Measurements from ENCODE around the gene HOXB5.

The HOXB5 gene

DNA sequence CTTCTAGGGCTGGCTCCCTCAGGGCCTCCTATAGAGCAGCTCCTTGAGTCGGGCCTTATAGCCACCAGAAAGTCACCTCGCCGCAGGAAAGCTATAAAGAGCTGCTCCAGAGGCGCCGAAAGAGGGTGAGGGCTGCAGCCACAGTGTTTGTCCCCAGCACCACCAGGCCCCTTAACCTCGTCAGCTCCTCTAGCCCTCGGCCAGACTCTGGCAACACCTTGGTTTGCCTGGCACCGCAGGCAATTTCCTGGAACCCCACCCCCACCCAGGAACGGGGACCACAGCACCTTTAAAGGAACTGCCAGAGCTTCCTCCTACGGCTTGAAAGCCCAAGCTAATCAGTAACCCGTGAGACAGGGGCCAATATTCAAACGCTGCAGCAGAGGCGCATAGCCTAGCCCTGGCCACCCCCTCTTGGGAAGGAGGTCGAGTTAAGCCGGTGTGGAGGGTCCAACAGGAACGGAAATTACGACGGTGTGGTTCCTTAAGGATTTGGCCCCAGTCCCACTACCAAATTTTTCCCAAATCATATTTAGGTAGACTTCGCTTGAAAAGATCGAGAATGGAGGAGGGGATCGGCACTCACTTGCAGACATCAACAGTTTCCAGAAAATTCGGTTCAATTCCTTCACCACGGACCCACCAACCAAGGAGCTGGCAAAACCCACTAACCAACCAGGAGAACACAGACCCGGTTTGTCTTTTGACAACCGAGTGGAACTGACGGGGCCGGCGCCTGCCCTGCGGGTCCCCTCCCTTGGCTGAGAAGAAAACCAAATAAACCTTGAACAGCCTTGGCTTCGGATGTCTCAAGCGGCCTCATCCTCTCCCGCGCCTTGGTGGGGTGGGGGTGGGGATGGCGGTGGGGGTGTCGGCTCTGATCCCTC, 8.2 kb upstream of the HOXB5 start:
- DNase-seq = no peak

DNA sequence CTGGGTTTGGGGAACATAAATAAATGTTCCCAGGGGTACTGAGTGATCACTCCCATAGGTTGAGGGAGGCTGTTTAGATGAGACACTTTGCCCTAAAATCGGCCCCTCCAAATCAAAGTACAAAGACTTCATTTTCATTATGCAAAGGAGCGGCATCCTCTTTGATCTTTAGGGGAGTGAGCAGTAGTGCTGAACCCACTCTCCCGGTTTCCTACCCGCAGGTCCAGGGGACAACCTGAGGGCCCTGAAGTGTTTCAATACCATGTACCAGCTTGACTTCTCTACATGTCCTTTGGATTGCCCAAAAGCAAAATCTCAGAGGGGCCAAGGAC, 7.6 kb upstream of the HOXB5 start:
- DNase-seq = no peak

DNA sequence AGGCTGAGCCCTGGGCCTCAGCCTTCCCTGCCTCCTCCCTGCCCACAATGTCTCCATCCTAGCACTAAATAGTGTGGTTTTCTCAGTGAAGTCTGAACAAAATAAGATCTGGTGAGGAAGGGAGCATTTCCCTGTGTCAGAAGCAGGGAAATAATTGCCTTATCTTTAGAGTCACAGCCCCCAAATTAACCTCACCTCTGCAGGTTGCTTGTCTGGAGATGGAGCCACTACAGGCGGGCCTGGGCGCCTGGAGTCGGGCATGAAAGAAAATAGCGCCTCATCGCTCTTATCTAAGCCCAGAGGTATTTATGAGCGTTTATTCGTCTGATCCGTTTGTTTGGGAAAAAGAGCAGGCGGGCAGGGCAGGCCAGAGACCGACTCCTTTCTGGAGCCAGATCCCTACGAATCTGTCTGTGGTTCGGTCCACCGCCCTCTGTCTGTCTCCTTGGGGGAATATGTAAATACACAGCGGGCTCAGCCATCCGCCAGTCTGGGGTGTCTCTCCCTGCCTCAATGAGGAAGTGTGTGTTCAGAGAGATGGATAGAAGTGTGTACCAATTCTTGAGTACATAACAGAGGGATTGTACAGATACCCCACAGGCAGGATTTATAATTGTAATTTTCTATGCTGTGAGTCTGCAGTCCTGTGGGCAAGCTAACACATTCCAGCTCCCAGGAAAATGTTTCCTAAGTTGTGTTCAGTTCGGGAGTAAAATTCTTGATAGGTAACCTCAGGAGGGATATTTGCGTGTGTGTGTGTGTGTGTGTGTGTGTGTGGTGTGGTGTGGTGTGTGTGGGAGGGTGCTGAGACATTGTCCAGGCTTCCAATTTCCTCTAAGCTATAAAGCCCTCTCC, 6.9 kb upstream of the HOXB5 start:
- DNase-seq = no peak

DNA sequence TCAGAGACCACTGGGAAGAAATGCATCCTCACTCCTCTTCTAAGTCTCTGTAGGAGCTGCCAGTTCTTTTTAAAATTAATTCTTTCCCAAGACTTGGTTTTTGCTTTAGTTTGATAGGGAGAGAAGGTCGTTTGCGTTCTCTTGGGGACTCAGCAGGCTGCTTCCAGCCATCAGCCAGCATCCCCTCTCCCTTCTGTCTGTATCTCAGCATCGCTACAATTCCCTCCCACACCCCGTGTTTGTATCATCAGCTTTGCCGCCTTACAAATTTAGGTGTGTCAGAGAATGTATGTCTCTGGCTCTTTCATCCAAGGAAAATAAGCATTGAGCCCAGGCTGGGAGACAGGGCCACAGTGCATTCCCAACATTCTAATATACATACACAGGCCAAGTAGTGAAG, 5.8 kb upstream of the HOXB5 start:
- no peak for DNase-seq

DNA sequence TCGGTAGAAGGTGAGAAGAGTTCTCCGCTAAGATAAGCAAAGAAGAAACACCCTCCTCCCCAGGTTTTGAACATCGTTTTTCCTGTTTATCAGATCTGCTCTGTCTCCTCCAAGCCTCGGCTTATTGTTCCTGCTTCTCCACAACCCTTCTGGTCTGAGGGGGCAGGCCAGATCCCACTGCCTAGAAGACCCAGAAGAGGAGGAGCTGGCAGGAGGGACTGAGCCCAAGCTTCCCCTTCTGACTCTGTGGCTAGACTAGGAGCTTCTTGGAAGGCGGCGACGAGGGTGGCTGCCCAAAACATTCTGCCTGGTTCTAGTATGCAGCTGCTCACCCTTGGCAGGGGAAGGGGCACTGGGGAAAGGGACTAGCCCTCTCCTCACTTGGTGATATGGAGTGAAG, 5.2 kb upstream of the HOXB5 start:
- DNase-seq = no peak

DNA sequence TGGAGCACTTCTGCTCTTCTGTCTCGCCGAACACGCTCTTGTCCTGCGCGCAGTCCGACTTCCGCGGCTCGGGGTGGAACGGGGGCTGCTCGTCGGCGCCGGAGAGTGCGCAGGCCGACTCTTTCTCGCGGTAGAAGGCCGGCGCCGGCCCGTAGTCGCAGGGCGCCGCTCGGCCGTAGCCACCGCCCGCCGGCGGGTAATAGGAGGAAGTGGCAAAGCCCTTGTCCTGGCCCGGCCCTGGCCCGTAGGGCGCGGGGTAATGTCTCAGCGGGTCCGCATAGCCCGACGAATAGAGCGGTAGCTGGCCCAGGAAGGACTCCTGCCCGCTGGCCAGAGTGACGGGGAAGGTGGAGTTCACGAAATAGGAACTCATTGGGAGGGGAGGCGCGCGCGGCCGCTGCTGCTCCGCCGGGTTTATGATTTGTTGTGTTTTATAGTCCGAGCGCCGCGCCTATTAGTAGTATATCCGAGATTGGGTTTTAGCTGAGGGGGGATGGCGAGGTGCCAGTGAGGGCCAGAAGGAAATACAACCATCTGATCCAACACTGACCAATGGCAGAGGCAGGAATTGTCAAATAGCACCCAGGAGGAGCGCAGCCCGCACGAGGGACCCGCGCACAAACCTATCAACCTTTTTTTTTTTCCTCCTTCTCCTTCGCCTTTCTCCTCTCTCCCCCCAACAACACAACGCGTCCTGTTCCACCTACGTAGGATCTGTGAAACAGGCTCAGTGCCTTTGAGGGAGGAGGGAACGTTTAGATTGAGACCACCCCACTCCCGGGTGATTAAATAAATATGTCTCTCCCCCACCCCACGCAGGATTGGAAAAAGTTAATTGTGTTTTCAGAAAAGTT, 4.4 kb upstream of the HOXB5 start:
- DNase-seq = peak; percentile 35 to 48

DNA sequence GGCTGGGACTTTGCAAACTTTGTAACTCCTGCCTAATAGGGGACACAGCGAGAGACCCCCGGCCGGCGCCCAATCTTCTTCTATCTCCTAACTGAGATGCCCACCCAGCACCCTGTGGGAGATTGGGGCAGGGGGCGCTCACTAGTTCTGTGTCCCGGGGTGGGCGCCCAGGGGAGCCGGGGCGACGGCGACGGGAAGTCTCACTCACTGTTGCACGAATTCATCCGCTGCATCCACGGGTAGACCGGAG, 3.9 kb upstream of the HOXB5 start:
- DNase-seq = no peak

DNA sequence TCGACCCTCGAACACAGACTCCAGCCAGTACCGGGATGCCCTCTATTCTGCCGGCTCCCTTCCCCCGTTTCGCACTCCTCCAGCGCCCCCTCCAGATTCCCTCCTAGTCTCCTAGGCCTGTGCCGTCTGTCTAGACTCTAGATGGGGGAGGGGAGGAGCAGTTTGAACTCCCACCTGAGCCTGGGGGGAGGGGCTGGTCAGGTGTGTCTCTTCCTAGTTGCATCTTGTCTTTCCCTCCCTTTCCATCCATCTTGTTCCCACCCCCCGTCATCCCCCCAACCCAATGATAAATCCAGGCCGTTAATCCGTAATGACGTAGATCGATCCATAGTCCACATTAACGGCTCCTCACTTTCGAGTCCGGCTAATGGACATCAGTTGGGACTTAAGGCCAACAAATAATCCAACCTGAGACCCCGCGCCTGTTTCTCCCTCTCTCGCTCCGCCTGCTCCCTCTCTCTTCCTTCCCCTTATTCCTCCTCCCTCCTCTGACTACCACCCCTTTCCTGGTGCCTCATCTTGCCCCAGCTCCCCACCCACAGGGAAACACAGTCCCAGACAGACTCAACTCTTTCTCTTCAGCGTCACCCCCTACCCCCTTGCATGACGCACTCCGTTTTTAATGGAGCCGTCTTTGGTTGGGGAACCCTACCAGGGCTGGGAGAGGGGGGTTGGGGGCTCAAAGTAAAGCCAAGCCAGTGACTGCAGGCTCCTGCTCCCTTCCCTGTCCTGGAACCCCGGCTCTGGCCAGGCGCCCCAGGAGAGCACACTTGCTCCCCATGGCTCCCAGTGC, 3.4 kb upstream of the HOXB5 start:
- no peak for DNase-seq

DNA sequence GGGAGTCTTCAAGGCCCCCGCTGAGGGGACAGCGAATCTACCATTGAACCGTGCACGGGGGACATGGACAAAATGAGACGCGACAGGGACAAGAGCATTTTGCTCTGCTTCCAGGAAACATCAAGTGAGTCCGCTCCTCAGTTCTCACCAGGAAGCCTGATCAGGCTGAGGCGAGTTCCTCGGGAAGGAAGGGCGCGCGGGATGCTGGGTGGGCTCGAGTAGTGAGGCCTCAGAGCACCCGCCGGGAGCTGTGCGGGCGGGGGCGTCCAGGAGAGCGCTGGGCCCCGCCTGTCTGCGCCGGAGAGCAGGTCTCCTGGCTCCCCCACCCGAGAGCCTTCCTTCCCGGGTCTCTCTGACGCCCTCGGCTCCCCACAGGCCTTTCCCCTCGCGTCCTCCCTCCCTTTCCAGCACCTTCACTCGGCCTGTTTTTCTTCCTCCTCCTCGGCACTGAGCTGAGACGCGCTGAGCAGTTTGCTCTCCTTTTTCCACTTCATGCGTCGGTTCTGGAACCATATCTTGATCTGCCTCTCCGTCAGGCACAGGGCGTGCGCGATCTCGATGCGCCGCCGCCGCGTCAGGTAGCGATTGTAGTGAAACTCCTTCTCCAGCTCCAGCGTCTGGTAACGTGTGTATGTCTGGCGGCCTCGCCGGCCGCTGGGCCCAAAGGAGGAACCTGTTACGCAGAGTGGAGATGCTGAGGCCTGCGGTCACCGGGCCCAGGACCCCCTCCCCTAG, 2.6 kb upstream of the HOXB5 start:
- DNase-seq = no peak

DNA sequence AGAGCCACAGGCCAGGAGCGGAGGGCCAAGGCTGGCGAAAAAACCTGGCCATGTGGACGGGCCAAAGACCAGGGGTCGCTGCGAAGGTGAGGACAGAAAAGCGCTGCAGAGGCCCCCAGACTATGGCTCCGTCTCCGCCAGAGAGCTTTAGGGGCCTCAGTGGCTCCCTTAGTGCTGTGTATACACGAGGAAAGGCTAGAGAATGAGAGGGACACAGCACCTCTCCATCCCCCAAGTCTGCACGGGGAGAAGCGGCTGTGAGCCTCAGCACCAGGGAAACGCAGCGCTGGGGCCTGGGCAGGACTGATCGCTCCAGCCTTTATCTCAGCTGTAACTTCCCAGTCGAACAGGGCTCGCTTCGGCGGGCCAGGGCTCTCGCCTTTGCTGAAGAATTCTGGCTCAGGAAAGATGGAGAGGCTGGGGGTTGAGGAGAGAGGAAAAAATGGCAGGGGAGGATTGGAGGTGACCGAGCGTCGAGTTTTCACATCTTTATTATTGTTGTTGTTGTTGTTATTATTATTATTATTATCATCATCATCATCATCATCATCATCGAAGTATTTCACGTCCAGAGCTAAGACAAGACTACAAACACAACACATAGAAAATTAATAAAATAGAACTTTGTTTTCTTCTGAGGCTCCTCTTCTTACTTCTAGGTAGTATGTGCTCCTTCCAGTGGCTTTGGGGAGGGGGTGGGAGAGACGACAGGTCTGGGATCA, 1.9 kb upstream of the HOXB5 start:
- DNase-seq = no peak

DNA sequence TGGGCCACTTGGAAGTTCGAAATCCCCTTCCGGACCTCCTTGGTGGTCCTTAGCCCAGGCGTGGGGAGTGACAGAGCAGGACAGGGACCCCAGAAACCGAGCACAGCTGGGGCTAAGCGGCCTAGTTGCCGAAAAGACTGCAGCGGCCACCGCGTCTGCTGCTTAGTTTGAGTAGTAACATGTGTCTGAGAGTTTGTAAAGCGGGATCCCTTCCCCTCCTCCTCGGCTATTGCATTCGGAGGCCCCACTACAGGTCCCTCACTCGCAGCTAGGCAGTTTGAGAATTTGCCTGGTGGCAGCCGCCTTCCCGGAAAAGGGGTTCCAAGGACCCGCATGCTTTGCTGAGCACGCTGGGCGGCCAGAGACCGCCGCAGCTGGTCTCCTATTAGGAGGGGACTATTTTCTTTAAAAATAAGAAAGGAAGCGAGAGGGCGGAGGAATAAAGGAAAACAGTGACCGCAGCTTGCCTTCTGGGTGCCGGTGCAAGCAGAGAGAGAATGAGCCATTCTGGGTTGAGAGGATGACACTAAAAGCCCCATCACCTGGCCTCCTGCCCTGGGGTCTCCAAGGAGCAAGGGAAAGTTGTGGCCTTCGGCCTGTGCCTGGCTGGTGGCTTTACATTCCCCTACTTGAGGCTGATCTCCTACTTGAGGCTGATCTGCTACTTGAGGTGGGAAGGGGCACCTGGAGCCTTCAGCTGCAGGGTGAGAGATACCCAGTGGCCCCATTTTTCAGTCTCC, 1.1 kb upstream of the HOXB5 start:
- no peak for DNase-seq

DNA sequence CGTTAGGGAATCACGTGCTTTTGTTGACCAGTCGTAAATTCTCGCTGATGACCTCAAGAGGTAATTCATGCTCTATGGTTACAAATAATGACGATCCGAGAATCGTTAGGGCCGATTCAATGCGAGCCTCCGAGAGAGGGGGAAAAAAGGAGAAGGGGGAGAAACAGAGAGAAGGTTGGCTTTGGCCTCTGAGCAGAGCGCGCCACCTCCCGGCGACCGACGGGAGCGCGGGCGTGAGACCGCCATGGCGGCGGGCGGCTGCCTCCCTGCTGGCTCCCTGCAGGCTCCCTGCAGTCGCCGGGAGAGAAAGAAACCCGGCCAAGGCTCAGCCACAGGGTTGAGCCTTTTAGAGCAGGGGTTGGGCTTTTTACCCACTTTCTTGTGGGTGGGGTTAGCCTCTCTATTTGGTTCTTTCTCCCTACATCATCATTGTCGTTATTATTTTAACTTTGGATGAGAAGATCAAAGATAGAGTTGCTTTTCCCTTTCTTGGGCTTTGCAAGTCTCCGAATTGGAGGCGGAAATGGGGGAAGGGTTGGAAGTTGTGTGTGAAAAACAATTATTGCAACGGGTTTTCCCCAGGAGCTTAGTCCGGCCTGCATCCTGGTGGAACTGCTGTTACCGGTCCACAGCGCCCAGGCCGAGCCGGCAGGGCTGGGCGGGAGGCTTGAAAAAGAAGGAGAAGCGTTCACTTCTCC, 410 bp upstream of the HOXB5 start:
- DNase-seq = peak; percentile 76 to 84

DNA sequence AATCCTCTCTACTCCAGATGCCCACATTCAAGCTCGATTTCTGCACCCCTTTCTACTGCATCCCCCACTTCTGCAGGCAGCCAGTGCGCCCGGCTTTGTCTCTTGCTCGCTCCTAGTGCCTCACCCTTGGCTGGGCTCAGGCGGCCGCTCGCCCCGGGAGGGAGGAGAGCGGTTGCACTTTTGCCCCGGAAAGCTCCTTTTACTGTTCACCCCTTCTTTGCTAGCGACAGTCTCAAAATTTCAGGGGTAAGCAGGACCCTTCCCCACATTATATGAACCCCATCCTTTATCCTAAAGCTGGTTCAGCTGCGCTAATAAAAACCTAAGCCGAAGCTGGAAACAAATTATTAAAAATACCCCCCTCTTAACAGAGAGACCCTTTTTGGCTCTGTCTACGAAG, 1.0 kb downstream of the HOXB5 start:
- no peak for DNase-seq

DNA sequence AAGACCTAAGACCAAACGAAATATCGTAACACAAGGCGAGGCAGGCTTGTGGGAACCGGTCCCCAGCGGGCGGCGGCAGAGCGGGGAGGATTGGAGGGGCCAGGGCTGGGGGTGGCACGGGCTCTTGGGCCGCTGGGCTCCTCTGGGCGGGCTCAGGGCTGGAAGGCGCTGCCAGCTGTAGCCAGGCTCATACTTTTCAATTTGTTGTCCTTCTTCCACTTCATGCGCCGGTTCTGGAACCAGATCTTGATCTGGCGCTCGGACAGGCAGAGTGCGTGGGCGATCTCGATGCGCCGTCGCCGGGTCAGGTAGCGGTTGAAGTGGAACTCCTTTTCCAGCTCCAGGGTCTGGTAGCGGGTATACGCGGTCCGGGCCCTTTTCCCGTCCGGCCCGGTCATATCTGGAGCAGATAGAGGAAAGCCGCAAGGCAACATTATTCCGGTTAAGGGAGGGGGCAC, 1.5 kb downstream of the HOXB5 start:
- DNase-seq = no peak

DNA sequence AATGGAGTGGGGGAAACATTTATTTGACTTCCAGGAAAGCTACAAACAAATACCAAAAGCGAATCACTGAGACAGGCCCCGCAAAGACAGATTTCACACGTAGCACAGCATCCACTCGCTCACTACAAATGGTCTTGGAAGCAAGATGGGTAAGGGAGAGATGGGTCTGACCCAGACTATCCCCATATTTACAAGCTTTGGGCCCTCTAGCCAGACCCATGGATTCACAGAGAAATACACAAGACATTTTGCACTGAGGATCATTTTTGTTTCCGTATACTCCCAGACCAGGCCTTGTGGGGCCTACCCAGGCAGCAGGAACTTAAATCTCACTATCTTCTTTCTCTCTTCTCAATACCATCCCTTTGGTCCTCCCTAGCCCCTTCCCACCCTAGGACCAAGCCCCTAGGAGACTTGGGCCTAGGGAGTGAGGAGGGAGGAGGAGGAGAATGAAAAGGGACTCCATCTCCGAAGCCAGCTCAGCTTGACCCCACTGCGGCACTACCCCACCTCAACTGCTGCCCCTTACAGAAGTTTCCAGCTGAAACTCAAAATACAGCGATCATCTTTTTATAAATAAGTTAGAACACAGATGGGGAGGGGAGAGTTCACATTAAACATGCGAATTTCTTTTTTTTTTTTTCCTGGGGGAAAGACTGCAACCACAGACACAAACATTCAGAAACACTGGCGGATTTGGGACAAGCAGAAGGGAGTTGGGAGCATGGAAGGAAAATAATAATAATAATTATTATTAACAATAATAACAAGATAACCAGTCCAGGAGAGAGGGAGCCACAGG, 2.1 kb downstream of the HOXB5 start:
- no peak for DNase-seq

DNA sequence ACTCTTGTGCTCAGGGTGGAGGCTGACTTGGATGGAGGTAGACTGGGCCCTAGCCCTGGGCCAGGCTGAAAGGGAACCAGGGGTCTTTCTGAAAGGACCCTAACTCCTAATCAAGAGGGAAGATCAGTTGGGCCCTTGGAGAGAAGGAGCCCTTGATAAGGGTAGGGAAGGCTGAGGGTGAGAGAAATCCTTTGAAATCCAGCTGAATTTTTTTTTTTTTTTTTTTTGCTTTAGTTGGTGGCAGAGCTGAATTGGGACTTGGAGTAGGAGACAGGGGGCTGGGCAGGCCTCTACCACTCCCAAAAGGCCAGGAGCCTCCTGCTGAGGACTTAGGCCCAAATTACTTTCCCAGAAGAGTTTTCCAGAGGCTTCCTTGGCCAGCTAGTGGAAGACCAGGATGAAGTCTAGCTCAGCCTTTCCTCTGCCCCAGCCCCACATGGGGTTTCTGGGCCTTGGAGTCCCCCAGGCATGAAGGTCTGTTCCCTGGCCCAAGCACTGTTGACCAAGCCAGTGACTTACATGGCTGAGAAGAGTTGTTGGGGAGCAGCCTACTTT, 2.9 kb downstream of the HOXB5 start:
- DNase-seq = no peak

DNA sequence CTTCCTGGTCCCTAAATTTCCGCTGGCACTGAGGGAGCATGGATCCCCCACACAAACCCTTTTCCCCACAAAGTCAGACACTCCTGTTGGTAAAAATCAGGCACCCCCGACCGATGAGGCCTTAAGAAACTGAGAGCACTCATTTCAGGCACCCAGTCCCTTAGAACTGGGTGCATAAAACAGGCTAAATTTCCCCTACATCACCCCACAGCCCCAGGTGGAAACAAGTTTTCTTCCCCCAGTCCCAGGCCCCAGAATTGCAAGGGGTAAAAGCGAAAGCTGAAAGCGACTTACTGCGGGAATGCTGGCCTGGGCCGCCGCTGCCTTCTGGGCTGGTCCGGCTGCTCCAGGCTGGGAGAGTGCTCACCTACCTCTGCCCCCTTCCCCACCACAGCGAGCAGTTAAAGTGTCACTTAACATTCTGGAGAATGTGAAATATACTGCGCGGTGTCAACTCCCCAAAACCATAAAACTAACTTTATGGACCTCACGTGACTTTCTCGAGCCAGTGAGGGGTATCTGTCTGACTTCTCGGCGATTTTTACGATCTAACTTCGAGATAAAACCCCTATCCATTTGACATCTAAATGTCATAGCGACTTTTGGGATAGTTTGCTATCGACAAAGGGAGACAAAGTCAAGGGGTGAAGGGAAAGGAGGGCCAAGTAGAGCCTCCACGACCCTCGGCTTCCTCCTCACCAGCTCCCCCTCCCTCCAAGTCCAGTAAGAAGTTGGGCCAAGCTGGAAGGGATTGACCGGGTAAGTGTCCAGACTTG, 3.6 kb downstream of the HOXB5 start, which contains the start of gene HOXB3:
TSS of gene HOXB3 (minus strand) at position 411 of the 776 bp plus-strand sequence. CDS start 37,767 bp downstream, outside the sequence.
- DNase-seq = no peak
